Measurements from ENCODE around the gene METTL9.
"Not testable (repeated sequence)": the region's sequence is repeated elsewhere in the genome, so short reads cannot be mapped to it uniquely, and the experiment has no call there.

Gene METTL9

GRCh38 chr16:21663889-21664647 lies 64.7 kb downstream of the METTL9 start, which contains the start of gene OTOA:
OTOA (plus strand) TSS chr16:21663968; CDS start chr16:21678515, 14,547 bp downstream.
- DNase-seq (ENCODE audit: low spot score) = no peak

- DNase-seq (ENCODE audit: low spot score) = no peak
These were observed 65.6 kb downstream of the METTL9 start for GRCh38 chr16:21664801-21665492.

DNA sequence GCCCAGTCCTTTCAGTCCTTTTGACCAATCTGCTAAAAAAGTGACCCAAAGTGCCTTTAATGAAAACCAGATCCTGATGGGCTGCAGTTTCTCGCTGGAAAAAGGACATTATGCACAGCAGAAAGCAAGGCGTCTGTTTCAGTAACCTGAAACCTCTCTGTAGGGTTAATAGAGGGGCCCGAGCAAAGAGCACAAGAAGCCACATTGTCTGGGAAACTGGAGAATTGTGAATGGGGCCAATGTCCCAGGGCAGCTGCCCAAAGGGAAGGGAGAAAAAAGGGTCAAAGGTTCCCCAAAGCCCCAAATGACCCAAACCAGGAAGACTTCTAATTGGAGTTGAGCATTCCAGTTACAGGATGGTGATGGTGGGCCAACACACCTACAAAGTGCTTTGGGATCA lies 67.4 kb downstream of the METTL9 start:
- DNase-seq (ENCODE audit: low spot score) = no peak

DNA sequence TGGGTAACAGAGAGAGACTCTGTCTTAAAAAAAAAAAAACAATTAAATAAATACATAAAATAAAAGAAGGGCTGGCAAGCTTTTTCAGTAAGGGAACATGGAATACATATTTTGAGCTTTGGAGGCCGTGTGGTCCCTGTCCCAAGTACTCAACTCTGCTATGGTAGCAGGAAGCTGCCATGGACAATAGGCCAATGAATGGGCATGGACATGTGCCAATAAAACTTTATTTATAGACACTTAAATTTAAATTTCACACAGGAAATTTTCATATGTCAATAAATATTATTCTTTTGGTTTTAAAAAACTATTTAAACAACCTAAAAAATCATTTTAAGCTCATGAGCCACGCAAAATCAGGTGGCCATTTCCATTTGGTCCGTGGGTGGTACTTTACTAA lies 68.2 kb downstream of the METTL9 start:
- no peak for DNase-seq (ENCODE audit: low spot score)

- DNase-seq (ENCODE audit: low spot score) = no peak
These were observed 74.1 kb downstream of the METTL9 start for GRCh38 chr16:21673469-21673868.

DNA sequence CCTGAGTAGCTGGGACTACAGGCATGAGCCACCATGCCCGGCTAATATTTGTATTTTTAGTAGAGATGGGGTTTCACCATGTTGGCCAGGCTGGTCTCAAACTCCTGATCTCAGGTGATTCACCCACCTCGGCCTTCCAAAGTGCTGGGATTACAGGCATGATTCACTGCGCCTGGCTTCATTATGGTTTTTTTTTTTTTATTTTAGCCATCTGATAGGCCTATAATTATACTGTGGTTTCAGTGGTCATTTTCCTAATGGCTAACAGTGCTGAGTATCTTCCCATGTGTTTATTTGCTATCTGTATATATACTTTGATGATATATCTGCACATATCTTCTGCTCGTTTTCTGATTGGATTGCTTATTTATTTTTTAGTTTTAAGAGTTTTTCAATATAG lies 75.1 kb downstream of the METTL9 start:
- DNase-seq (ENCODE audit: low spot score) = not testable (repeated sequence)

GRCh38 chr16:21680714-21681113 lies 81.3 kb downstream of the METTL9 start:
- not testable (repeated sequence) for DNase-seq (ENCODE audit: low spot score)

GRCh38 chr16:21683184-21683583 lies 83.8 kb downstream of the METTL9 start:
- DNase-seq (ENCODE audit: low spot score) = no peak

- DNase-seq (ENCODE audit: low spot score) = no peak
These were observed 84.8 kb downstream of the METTL9 start for GRCh38 chr16:21684199-21684598.

- no peak for DNase-seq (ENCODE audit: low spot score)
These were observed 85.7 kb downstream of the METTL9 start for GRCh38 chr16:21685034-21685455.

DNA sequence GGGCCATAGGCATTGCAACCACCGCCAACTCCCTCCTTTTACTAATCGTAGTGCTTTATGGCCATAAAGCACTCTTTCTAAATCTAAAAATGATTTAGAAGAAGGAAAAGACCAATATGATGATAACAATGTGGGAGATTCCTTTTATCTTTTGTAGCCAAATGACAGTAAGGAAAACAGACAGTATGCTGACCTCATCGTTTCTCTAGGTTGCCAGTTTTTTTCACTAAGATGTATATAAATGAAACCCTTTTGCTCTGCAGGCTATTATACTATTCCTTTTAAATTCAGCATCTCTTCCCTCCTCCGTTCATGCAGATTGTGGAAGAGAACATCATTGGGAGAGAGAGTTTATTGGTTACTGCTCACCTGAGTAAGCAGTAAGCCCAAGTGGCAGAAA lies 89.7 kb downstream of the METTL9 start:
- no peak for DNase-seq (ENCODE audit: low spot score)

- not testable (repeated sequence) for DNase-seq (ENCODE audit: low spot score)
These were observed 91.6 kb downstream of the METTL9 start for GRCh38 chr16:21690967-21691366.

DNA sequence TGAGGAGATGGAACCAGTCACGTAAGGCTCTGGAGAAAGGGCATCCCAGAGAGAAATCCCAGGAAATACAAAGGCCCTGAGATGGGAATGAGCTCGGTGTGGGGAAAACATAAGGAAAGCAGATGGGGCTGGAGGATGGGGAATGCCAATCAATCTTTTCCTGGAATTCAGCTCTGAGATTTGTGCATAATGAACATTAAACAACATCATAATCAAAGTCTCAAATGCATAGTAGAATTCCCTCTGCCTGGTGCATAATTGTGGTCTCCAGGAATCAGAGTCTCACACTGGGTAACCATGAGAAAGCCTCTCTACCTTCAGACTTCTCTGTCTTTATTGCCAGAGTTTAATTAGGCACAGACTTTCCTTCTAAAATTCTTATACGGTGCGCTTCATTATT lies 95.2 kb downstream of the METTL9 start:
- no peak for DNase-seq (ENCODE audit: low spot score)

DNA sequence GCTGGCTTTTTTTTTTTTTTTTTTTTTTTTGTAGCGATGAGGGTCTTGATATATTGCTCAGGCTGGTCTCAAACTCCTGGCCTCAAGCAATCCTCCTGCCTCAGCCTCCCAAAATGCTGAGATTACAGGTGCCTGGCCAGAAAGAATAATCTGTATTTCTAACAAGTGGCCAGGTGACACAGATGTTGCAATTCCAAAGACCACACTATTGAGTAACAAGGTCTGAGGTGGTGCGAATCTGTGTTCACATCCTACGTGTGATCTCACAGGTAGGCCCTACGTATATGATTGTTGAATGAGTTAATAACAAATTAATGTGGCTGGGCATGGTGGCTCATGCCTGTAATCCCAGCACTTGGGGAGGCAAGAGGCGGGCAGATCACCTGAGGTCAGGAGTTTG lies 97.7 kb downstream of the METTL9 start:
- no peak for DNase-seq (ENCODE audit: low spot score)

GRCh38 chr16:21698169-21699032 lies 99.0 kb downstream of the METTL9 start:
- no peak for DNase-seq (ENCODE audit: low spot score)

DNA sequence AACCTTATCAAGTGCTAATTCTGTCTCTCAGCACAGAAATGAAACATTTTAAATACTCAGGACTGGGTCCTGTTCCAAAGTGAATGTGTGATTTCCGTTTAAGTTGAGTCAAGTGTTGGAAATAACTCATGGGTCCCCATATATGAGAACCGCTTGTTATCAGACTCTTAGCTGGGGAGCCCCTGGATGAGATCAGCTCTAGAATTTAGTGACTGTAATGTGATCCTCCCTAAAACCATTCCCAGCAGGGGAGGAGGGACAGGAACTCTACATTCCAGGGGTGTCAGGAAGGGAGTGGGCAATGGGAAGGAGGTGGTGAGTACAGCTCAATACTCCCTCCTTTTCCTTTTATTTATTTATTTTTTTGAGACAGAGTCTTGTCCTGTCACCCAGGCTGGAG lies 101.9 kb downstream of the METTL9 start:
- no peak for DNase-seq (ENCODE audit: low spot score)

DNA sequence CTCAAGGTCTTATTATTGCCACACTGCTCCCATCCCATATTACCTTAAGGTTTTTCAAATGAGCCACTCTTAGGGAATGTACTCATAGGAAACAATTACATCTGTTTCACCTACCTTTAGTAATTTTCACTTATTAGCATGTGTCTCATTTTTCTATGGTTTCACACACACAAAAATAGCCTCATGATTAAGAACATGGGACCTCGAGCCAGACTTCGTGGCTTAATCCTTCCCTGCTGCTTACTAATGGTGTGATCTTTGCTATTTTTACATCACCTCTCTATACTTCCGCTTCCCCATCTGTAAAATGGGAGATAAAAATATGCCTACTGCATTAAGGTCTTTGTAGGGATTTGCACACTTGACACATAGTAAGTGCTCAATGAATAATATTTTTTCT lies 102.9 kb downstream of the METTL9 start:
- no peak for DNase-seq (ENCODE audit: low spot score)

- no peak for DNase-seq (ENCODE audit: low spot score)
These were observed 103.8 kb downstream of the METTL9 start for GRCh38 chr16:21703156-21703555.

- no peak for DNase-seq (ENCODE audit: low spot score)
These were observed 104.3 kb downstream of the METTL9 start for GRCh38 chr16:21703589-21704174.

GRCh38 chr16:21704266-21704665 lies 104.9 kb downstream of the METTL9 start:
- no peak for DNase-seq (ENCODE audit: low spot score)

DNA sequence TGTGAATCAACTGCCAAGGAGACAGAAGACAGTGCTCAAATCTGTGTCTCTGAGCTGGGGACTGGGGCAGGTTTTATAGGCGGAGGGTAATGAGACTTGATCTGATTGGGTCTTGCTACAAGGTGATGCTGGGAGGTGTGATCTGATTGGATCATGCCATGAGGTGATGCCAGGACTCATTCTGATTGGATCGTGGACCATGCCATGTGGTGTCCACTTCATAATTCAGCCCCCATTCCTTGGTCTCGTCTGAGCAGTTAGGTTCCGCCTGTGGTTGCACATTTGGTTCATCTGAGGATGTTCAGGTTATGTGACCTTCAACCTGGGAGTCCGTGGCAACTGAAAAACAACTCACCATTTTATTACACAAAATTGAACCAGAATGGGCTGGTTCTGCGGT lies 105.4 kb downstream of the METTL9 start:
- no peak for DNase-seq (ENCODE audit: low spot score)
